ENCODE results near the gene EEF1AKMT3.

The EEF1AKMT3 gene

DNA sequence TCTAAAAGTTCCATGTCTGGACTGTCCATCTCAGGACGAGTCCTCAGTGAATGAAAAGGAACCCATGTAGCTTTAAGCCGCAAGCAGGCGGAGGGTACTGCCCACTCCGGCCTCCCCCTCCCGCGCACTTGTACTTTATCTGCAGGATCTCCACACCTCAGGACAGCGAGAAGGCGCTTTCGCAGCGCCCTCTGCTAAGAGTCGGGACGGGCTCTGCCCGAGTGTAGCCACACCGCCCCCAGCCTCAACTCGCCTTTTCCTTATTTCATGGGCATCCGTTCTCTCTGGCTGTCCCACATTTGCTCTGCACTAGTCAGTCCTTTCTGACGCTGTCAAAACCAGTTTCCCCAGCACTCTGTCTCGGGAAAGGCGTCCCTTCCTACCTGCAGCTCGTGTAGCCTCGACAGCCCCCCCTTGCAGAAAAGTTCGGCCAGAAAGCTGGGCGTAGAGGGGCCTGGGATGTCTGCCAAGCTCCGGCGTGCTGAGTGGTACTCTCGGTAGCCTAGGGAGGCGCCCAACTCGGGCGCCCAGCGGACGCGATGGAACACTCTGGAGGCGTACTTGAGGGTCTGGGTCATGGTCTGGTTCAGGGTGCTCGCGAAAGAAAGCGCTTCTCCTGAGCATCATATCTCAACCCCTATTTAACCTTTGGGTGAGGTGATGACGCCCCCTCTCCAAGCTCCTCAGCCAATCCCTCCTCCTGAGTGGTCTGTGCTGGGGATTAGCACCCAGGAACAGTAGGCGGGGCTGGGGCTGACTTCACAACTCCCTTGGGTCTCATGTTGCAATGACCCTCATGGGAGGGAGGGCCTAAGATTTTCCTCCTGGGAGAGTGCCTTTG, 5.7 kb upstream of the EEF1AKMT3 start, which contains the start of gene CYP27B1:
CYP27B1 (minus strand) TSS at position 615 of the 841 bp plus-strand sequence; CDS start at position 578, 37 bp downstream.
- TF ChIP-seq CTCF (IDR thresholded peaks at IDR 0.05) = no peak

DNA sequence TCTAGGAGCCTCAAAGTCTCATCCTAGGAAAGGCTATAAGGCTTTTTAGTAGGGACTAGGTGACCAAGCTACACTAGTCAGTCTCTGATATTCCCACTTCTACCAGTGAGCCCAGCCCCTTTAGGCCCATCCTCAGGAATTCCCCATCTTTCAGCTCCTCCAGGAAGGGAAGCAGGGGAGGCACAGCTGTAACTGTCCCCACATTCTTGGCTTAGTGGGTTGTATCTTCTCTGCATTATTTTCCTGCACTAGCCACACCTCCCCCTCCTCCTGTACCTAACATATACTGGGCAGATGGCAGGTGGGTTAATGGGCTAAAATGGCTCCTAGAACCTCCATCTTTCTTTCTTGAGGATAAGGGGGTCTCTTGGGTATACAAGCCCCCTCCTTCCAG, 5.1 kb upstream of the EEF1AKMT3 start:
- no peak for TF ChIP-seq CTCF (IDR thresholded peaks at IDR 0.05)

DNA sequence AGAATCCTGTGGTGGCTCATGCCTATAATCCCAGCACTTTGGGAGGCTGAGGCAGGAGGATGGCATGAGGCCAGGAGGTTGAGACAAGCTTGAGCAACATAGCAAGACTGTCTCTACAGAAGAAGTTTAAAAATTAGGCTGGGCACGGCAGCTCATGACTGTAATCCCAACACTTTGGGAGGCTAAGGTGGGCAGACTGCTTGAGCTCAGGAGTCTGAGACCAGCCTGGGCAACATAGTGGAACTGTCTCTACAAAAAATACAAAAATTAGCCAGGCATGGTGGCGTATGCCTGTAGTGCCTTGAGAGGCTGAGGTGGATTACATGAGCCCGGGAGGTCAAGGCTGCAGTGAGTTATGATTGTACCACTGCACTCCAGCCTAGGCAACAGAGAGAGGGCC, 4.5 kb upstream of the EEF1AKMT3 start:
- no peak for TF ChIP-seq CTCF (IDR thresholded peaks at IDR 0.05)

DNA sequence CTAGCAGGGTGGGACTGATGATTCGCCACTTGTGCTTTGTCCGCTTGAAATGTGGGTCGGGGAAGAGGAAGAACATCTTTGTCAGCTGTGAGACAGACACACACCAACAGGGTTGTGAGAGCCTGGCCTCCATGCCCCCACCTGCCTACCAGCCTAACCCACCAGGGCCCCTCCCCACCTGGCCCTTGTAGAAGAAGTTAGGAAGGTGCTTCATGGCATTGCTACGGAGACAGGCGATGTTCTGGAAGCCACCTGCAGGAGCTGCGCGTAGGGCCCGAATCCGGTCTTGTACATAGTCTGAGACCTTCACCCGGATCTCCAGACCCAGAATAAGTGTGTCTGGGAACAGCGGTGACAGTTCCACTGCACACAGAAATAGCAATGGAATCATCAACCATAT, 2.8 kb upstream of the EEF1AKMT3 start:
- TF ChIP-seq CTCF (IDR thresholded peaks at IDR 0.05) = no peak

DNA sequence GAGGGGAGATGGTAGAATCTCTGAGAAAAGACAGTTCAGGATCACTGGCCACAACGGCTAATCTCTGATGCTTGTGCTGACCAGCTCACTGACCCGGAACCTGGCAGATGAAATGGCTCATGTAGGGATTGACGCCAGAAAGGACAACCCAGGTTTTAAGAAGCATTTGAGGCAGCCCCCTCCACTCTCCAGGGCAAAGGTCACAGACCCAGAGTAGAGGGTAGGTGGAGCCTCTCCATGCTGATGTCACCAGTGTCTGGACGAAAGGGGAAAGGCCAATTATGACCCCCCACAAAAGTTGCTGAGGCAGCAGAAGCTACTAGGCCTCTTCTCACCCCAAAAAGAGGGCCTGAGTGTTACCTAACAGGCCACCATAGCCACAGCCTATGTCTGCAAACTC, 1.7 kb upstream of the EEF1AKMT3 start:
- TF ChIP-seq CTCF (IDR thresholded peaks at IDR 0.05) = no peak

GRCh38 chr12:57771236-57771872, 1.1 kb upstream of the EEF1AKMT3 start:
- no peak for TF ChIP-seq CTCF (IDR thresholded peaks at IDR 0.05)

DNA sequence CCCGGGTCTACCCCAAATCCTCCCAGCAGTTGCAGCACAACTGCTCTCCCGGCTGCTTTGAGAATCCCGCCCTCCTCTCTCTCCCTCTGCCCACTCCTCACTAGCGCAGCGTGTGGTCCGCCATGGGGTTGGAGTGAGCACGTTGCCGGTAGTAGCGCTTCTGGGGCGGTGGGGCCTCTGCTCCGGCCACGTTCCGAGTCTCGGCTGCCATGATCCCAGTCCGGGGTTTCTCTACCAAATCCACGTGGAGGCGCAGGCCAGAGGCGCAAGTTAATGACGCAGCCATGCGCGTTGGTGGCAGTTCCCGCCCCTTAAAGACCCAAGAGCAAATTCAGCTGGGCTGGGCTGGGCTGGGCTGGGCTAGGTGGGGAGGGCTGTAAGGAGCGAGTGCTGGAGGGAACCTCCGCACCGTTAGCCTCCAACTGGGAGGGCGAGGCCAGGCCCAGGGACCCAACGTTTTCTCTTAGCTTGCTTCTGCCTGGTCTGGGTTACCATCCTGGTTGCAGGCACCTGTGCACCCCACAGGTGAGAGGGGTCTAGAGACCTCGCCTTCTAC, 463 bp upstream of the EEF1AKMT3 start, which contains the start of gene METTL1:
METTL1 (minus strand) TSS at position 233 of the 556 bp plus-strand sequence; CDS start at position 211, 22 bp downstream.
- no peak for TF ChIP-seq CTCF (IDR thresholded peaks at IDR 0.05)
